ENCODE measurements around the gene ADGRV1.
"Not testable (repeated sequence)": the region's sequence is repeated elsewhere in the genome, so short reads cannot be mapped to it uniquely, and the experiment has no call there.

Gene ADGRV1

DNA sequence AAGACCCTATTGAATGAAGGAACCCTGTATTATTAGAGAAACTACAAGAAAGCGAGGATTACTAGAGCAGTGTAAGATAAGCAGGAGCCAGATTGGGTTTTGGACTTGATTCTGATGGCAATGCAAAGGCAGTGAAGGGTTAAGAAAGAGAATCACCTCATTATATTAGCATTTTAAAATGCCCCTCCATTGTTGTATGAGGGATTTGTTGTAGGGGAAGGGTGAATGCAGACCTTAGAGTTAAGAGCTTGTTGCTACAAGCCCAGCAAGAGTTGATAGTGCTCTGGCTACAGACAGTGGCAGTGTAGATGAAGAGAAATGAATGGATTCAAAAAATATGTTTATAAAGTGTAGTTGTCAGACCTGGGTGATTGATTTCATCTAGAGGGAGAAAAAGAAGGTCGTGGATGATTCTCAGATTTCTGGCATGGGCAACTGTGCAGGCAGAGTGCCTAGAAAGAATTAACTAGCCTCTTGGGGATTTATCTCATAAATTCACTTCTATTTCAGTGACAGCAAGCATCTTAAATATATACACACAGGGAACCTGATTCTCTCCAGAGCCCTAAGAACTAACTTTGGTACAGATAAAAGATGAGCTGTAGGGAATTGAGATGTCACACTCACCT lies 479.7 kb downstream of the ADGRV1 start:
- no peak for DNase-seq

GRCh38 chr5:91041132-91041531 lies 482.5 kb downstream of the ADGRV1 start:
- DNase-seq, result not testable (repeated sequence)

GRCh38 chr5:91042247-91042935 lies 483.8 kb downstream of the ADGRV1 start:
- DNase-seq, result no peak

DNA sequence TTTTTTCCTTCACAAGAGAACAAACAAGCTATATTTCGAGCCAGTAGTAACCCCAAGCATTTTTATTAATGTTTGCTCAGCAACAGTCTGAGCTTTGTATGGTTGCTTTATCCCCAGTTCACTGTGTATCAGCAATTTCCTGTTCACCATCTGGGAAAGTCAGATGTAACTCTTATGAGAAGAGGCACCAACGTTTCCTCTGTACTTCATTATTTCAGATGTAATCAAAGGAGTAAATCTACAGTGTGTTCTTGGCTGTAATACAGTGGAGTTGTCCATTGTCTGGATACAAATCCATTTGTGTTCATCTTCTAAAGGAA lies 484.3 kb downstream of the ADGRV1 start:
- DNase-seq, result no peak

DNA sequence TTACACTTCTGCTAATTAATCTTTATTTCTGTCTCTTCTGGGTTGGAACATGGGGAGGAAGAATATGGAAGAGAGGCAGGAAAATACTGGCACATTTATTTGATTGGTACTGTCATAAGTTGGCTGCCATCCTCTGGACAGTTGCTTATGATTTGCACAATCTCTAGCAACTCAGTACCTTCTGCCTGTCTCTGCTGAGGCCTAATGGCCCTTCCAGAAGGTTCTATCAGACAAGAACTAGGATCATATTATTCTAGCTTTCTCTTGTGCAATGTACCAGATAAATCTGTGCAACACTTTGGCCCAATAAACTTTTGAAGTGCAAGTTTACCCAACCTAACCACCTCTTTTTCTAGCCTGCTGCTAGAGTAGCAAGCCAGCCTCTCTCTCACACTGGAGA lies 489.5 kb downstream of the ADGRV1 start:
- DNase-seq, result no peak

DNA sequence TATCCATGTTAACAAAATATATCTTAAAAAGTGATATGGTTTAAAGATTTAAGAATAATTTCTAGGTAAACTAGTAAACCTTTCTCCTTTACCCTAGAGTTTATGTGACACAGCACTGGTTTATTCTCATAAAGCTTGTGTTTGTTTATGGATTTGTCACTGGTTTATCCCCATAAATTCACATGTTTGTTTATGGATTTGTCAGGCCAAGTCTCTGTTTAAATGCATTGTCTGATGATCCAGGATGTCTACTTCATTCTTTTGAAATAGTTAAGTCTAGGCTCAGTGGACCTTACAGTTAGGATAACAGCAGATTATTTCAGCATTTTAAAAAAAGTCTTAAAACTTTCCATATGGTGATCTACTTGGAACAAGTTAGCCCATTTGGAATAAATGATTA lies 490.5 kb downstream of the ADGRV1 start:
- DNase-seq, result no peak

GRCh38 chr5:91049800-91050199 lies 491.2 kb downstream of the ADGRV1 start:
- no peak for DNase-seq

DNA sequence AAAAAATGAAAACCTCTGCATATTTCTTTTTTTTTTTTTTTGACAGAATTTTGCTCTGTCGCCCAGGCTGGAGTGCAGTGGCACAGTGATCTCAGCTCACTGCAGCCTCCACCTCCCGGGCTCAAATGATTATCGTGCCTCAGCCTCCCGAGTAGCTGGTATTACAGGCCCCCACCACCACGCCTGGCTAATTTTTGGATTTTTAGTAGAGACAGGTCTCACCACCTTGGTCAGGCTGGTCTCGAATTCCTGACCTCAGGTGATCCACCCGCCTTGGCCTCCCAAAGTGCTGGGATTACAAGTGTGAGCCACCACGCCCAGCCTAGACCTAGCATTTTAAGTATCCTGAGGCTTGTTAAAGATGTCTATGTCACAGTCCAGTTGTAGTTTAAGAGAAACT lies 493.8 kb downstream of the ADGRV1 start:
- not testable (repeated sequence) for DNase-seq

DNA sequence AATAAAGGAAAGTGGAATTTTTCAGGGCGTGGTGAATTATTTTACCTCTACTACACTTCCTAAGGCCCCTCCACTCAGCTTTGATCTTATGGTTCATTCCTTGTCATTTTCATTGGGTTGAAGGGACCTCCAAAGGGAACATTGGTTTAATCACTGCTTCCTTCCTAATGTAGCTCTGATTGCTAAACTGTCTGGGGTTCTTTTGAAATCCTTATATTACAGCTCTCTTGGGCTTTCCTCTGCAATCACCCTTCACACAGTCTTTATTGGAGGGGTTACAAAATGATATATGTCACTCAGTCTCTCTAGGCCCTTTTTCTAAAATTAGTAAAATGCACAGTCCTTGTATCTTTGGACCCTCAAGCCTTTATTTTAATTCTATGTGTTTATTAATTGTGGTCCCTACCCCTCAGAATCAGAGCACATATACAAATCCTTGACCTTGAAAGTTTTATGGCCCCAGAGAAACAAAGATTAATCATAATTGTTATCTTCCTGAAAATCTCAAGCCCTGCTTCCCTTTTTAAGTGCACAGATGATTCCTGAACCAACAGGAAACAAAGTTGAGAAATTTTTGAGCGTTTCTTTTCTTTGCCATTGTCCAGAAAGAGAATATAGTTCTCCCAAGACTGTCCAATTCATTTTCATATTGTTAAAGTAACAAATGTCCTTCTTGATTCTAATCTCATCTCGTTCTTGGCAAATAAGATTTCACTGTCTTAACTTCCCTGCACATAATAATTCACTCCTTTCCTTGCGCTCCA lies 494.6 kb downstream of the ADGRV1 start:
- DNase-seq, result peak; percentile 77 to 93 (median 92)

- DNase-seq, result peak in 1 of 3 donors; percentile 33
Observed at GRCh38 chr5:91053741-91054025, 495.1 kb downstream of the ADGRV1 start.

GRCh38 chr5:91058155-91058554 lies 499.6 kb downstream of the ADGRV1 start:
- no peak for DNase-seq

- peak; percentile 84 to 96 (median 93) for DNase-seq
Observed at GRCh38 chr5:91058575-91058974, 500.0 kb downstream of the ADGRV1 start.

GRCh38 chr5:91059409-91059808 lies 500.8 kb downstream of the ADGRV1 start:
- peak; percentile 76 to 96 (median 94) for DNase-seq

GRCh38 chr5:91061094-91061493 lies 502.5 kb downstream of the ADGRV1 start:
- no peak for DNase-seq

- no peak for DNase-seq
Observed at GRCh38 chr5:91061946-91062562, 503.5 kb downstream of the ADGRV1 start.

DNA sequence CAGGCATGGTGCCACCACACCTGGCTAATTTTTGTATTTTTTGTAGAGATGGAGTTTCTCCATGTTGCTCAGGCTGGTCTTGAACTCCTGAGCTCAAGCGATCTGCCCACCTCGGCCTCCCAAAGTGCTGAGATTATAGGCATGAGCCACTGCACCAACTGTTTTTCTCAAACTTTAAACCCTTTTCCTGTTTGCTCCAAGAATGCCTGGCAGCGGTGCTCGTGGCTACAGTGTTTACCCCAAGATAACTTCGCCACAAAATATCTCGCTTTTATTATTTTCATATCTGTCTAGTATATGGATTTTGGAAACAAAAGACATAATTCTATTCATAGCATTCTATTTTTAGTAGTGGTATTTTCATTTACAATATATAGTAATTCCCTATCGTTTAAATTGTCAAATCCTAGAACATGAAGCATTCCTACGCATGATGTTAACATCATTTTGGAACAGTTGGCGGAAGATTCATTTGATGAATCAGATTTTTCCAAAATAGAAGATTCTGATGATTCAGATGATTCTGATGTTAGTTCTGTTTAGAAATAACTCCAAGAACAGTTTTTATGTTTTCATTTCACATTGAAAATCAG lies 504.6 kb downstream of the ADGRV1 start:
- not testable (repeated sequence) for DNase-seq

- DNase-seq, result peak; percentile 28 to 54 (median 46)
Observed at GRCh38 chr5:91065496-91065895, 506.9 kb downstream of the ADGRV1 start.

GRCh38 chr5:91069364-91069763 lies 510.8 kb downstream of the ADGRV1 start:
- DNase-seq, result no peak

DNA sequence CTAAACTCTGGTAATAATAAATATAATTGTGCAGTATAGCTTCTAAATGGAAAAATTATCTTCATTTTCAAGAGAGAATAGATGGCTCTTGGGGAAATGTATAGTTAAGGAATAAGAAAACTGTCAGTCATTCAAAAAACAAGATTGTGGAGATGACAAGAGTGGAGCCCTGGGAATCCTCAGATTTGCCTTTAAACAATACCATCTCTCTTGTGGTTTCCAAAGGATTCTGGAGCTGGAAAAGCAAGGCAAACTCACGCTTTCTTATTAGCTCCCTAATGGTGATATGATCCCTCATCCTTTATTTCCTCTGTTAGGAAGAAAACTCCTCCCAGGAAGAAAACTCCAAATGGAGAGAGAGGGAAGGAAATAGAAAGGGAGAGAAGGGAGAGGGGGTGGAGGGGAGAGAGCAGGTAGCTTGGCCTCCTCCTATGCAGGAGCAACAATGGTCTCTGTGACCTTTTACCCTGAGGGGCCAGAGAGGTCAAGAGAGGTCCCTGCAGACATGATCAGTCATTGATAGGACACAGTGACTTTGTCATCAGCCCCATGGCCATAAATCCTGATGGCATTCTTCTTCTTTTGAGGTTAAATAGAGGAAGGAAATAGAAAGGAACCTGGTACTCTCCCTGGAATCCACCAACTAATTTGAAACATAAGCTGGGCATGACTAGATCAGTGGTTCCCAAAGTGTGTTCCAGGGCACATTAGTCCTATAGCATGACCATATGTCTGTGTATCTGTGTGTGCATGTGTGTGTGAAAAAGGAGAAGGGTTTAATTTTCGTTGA lies 512.4 kb downstream of the ADGRV1 start:
- peak; percentile 75 to 87 (median 83) for DNase-seq

GRCh38 chr5:91072881-91073280 lies 514.3 kb downstream of the ADGRV1 start:
- no peak for DNase-seq

GRCh38 chr5:91074615-91075014 lies 516.0 kb downstream of the ADGRV1 start:
- DNase-seq, result no peak

- no peak for DNase-seq
Observed at GRCh38 chr5:91076138-91076537, 517.5 kb downstream of the ADGRV1 start.

GRCh38 chr5:91077623-91078022 lies 519.0 kb downstream of the ADGRV1 start:
- no peak for DNase-seq

Data from suppressor macrophage treated with lipopolysaccharide for 1 hour (primary cell).